Gastrocnemius medialis (tissue), 4 donors: Measurements from ENCODE around the gene B3GNT4. TPM values are rescaled to one million over a fixed set of nuclear protein-coding genes. Genes with fewer than 3 reads are reported as not detected.

Experiments
- ATAC-seq, 2 donors: fragments of 150-250 bp; one replicate each; pipeline ENCODE4 v1.9.1; 2016
- DNase-seq, 2 donors: peaks; one replicate each; pipeline ENCODE4 v3.0.0-alpha.2; 2019
- H3K27ac ChIP-seq, 4 donors: fragments of 200-600 bp; sonication (generic); 1 replicate in 1 of 4; 2 replicates in 3 of 4; pipeline ENCODE4 v1.5.1; 2016 to 2018; ENCODE audit warnings: mild to moderate bottlenecking in 2 of 4, moderate library complexity in 1 of 4
- H3K27me3 ChIP-seq, 3 donors: fragments of 200-600 bp; sonication (generic) in 2 of 3; 1 replicate in 1 of 3; 2 replicates in 2 of 3; pipeline versions ENCODE4 v1.5.1 to v1.6.0; 2016 to 2019; ENCODE audit warnings: mild to moderate bottlenecking in 1 of 3, moderate library complexity in 1 of 3
- H3K36me3 ChIP-seq, 2 donors: fragments of 200-600 bp; sonication (generic) in 1 of 2; one replicate each; pipeline ENCODE4 v1.5.1; 2017 to 2018
- H3K4me1 ChIP-seq, 2 donors: fragments of 200-600 bp; sonication (generic) in 1 of 2; one replicate each; pipeline ENCODE4 v1.5.1; 2016 to 2017; ENCODE audit warnings: mild to moderate bottlenecking in 2 of 2
- H3K4me3 ChIP-seq, 4 donors: fragments of 200-600 bp; sonication (generic) in 3 of 4; 1 replicate in 1 of 4; 2 replicates in 3 of 4; pipeline ENCODE4 v1.5.1; 2016 to 2019; ENCODE audit warnings: mild to moderate bottlenecking in 2 of 4
- H3K9me3 ChIP-seq, 3 donors: fragments of 200-600 bp; sonication (generic) in 2 of 3; 1 replicate in 1 of 3; 2 replicates in 2 of 3; pipeline ENCODE4 v1.5.1; 2016 to 2019
- POLR2A ChIP-seq, 2 donors: fragments of 450-650 bp; IDR thresholded peaks; one replicate each; pipeline ENCODE4 v1.6.1; 2017; ENCODE audit warnings: antibody characterized with exemption in 2 of 2, mild to moderate bottlenecking in 2 of 2, moderate library complexity in 2 of 2
- in situ Hi-C, 4 donors: fragments of 200-750 bp; cut with MboI; loops; one replicate each; pipeline versions ENCODE4 v1.15.0 to v1.8.0; 2017; ENCODE audit warnings: low sequenced_read_pairs in 4 of 4
- intact Hi-C: fragments of 100-400 bp; cut with DNase I; formaldehyde crosslinking; loops from one replicate; pipeline ENCODE4 v1.15.1; 2023; ENCODE audit warnings: low total_unique reads
- total RNA-seq, 4 donors: library from RNA; depleted of rRNA; stranded (reverse); fragments of >200 nt; gene quantifications; one replicate each; pipeline versions ENCODE4 v1.1.0 to v1.2.3, GENCODE V29; 2016
- TF ChIP-seq, protein P1 (sequence below), 5 experiments: fragments of 450-650 bp in 3 of 5; fragments of 200-600 bp in 2 of 5; sonication (generic) in 2 of 5; IDR thresholded peaks in 4 of 5; conservative IDR thresholded peaks in 1 of 5; 1 replicate in 4 of 5; 2 replicates in 1 of 5; pipeline ENCODE4 v1.5.1; 2016 to 2019; ENCODE audit warnings: antibody characterized with exemption in 5 of 5, mild to moderate bottlenecking in 3 of 5, moderate library complexity in 3 of 5

The B3GNT4 gene
- total RNA-seq, 4 donors from 2014 or later, result not detected

DNA sequence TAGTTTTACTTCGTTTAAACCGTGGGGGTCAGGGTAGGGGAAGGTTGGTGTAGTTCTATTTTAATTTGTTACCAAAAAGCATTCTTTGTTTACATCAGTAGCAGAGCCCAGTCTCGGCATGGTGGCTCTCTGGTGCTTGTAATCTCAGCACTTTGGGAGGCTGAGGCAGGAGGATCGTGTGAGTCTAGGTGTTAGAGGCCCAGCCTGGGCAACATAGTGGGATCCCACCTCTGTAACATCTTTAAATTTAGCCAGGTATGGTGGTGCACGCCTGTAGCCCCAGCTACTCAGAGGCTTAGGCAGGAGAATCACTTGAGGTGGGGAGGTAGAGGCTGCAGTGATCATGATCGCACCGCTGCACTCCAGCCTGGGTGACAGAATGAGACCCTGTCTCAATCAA is 18.4 kb upstream of the B3GNT4 start:
- TF ChIP-seq, protein P1, sequence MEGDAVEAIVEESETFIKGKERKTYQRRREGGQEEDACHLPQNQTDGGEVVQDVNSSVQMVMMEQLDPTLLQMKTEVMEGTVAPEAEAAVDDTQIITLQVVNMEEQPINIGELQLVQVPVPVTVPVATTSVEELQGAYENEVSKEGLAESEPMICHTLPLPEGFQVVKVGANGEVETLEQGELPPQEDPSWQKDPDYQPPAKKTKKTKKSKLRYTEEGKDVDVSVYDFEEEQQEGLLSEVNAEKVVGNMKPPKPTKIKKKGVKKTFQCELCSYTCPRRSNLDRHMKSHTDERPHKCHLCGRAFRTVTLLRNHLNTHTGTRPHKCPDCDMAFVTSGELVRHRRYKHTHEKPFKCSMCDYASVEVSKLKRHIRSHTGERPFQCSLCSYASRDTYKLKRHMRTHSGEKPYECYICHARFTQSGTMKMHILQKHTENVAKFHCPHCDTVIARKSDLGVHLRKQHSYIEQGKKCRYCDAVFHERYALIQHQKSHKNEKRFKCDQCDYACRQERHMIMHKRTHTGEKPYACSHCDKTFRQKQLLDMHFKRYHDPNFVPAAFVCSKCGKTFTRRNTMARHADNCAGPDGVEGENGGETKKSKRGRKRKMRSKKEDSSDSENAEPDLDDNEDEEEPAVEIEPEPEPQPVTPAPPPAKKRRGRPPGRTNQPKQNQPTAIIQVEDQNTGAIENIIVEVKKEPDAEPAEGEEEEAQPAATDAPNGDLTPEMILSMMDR (IDR thresholded peaks at IDR 0.05 in 4 of 5, conservative IDR thresholded peaks at IDR 0.05 in 1 of 5), result no peak
- DNase-seq (no peak), ATAC-seq (no peak)
- intact Hi-C loops (no loop called here), in situ Hi-C loops (no loop called here)
- H3K27me3 ChIP-seq, result peaks cover 0 to 10% (median 0%) of the 10 kb centered on the region in 3 donors
- H3K4me1 ChIP-seq, result no peaks in the 10 kb centered on the region
- H3K9me3 ChIP-seq, result no peaks in the 10 kb centered on the region
- no peaks in the 10 kb centered on the region for H3K36me3 ChIP-seq
- H3K4me3 ChIP-seq, result no peak overlapping the region
- no peak overlapping the region for H3K27ac ChIP-seq

GRCh38 chr12:122185494-122186082 is 17.9 kb upstream of the B3GNT4 start:
- ATAC-seq, result no peak
- in situ Hi-C loops, result no loop called here
- intact Hi-C loops, result no loop called here

DNA sequence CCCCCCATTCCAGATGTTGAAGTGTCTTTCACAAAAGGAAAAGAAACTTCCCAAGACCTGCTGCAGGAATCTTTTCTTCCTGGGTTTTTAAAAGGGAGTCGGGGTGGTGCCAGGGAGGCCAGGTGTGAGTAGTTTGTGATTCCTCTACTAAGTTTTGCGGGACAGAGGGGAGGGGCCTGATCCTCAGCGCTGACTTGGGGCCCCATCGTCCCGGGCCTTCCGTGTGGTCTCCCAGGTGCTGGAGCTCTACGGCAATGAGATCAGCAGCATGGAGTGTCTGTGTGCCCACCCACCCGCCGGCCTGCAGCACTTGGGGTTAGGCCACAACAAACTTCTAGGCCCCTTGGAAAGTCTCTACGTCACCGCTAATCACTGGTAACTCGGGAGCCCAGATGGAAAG is 16.0 kb upstream of the B3GNT4 start:
- Histone ChIP-seq H3K4me1 (no peaks in the 10 kb centered on the region), H3K4me3 (no peak overlapping the region), H3K9me3 (no peaks in the 10 kb centered on the region), H3K36me3 (no peaks in the 10 kb centered on the region), H3K27me3 (peaks cover 0 to 10% (median 0%) of the 10 kb centered on the region in 3 donors), H3K27ac (no peak overlapping the region)
- DNase-seq (no peak), ATAC-seq (no peak)
- intact Hi-C loops, result no loop called here
- TF ChIP-seq, protein P1 (IDR thresholded peaks at IDR 0.05 in 4 of 5, conservative IDR thresholded peaks at IDR 0.05 in 1 of 5), result no peak
- TF ChIP-seq POLR2A (IDR thresholded peaks at IDR 0.05), result no peak
- in situ Hi-C loops, result no loop called here

More at GRCh38 chr12:122185494-122186082, 17.9 kb upstream of the B3GNT4 start:
- Histone ChIP-seq H3K4me3 (no peak overlapping the region), H3K27me3 (peaks cover 0 to 10% (median 0%) of the 10 kb centered on the region in 3 donors), H3K4me1 (no peaks in the 10 kb centered on the region), H3K36me3 (no peaks in the 10 kb centered on the region), H3K9me3 (no peaks in the 10 kb centered on the region), H3K27ac (no peak overlapping the region)
- no peak for DNase-seq
- TF ChIP-seq POLR2A (IDR thresholded peaks at IDR 0.05), result no peak
- TF ChIP-seq, protein P1 (IDR thresholded peaks at IDR 0.05 in 4 of 5, conservative IDR thresholded peaks at IDR 0.05 in 1 of 5), result no peak

GRCh38 chr12:122189626-122190475 is 13.7 kb upstream of the B3GNT4 start:
- Histone ChIP-seq H3K27me3 (no peaks in the 10 kb centered on the region), H3K27ac (no peak overlapping the region), H3K9me3 (no peaks in the 10 kb centered on the region), H3K4me3 (no peak overlapping the region), H3K36me3 (no peaks in the 10 kb centered on the region), H3K4me1 (no peaks in the 10 kb centered on the region)
- ATAC-seq (no peak), DNase-seq (no peak)
- TF ChIP-seq POLR2A (IDR thresholded peaks at IDR 0.05), result no peak
- TF ChIP-seq, protein P1 (IDR thresholded peaks at IDR 0.05 in 4 of 5, conservative IDR thresholded peaks at IDR 0.05 in 1 of 5), result no peak
- intact Hi-C loops (loop anchor here (2.0 to 10.0 kb wide), 2 partner anchors 59 to 275 kb away; partner anchors contain the start of gene CFAP251), in situ Hi-C loops (loop anchor here in 1 of 4 donors (10.0 kb wide), 2 partner anchors 55 to 145 kb away; no protein-coding TSS in a partner anchor)
